Stimulated activated CD4-positive, alpha-beta T cell treated with anti-CD3 and anti-CD28 coated beads, Interleukin-1b, Interleukin-23, amount 100 ng/mL, for 4 hours (primary cell): ENCODE measurements around the gene LRRTM2.
"Not testable (repeated sequence)": the region's sequence is repeated elsewhere in the genome, so short reads cannot be mapped to it uniquely, and the experiment has no call there.

Experiments
- DNase-seq, 2 donors: peaks; one replicate each; pipeline ENCODE4 v3.0.0-alpha.2; 2020; ENCODE audit warnings: low read depth in 2 of 2

Gene LRRTM2

GRCh38 chr5:138874771-138875551 lies at the start of gene LRRTM2:
TSS of gene LRRTM2 (minus strand) at chr5:138875335. CDS start at chr5:138874911, 424 bp downstream.
- DNase-seq: no peak

GRCh38 chr5:138922494-138922893 lies 47.4 kb upstream of the LRRTM2 start:
- DNase-seq: no peak

- not testable (repeated sequence) for DNase-seq
Measured at GRCh38 chr5:138921362-138921761, 46.2 kb upstream of the LRRTM2 start.

- DNase-seq: no peak
Measured at GRCh38 chr5:138920181-138920580, 45.0 kb upstream of the LRRTM2 start.

GRCh38 chr5:138918686-138919085 lies 43.6 kb upstream of the LRRTM2 start:
- DNase-seq: no peak

GRCh38 chr5:138914338-138914737 lies 39.2 kb upstream of the LRRTM2 start:
- no peak for DNase-seq

- no peak for DNase-seq
Measured at GRCh38 chr5:138913773-138914172, 38.6 kb upstream of the LRRTM2 start.

GRCh38 chr5:138912093-138912492 lies 37.0 kb upstream of the LRRTM2 start:
- DNase-seq: no peak

- no peak for DNase-seq
Measured at GRCh38 chr5:138911441-138911840, 36.3 kb upstream of the LRRTM2 start.

GRCh38 chr5:138910546-138911185 lies 35.5 kb upstream of the LRRTM2 start:
- DNase-seq: no peak

GRCh38 chr5:138909734-138910133 lies 34.6 kb upstream of the LRRTM2 start:
- no peak for DNase-seq

- DNase-seq: no peak
Measured at GRCh38 chr5:138905541-138905940, 30.4 kb upstream of the LRRTM2 start.

- no peak for DNase-seq
Measured at GRCh38 chr5:138903130-138903775, 28.1 kb upstream of the LRRTM2 start.

- DNase-seq: no peak
Measured at GRCh38 chr5:138901716-138902115, 26.6 kb upstream of the LRRTM2 start.

GRCh38 chr5:138900281-138900965 lies 25.3 kb upstream of the LRRTM2 start:
- no peak for DNase-seq

GRCh38 chr5:138898742-138899141 lies 23.6 kb upstream of the LRRTM2 start:
- DNase-seq: no peak

- DNase-seq: no peak
Measured at GRCh38 chr5:138898299-138898698, 23.2 kb upstream of the LRRTM2 start.

GRCh38 chr5:138895918-138896317 lies 20.8 kb upstream of the LRRTM2 start:
- no peak for DNase-seq

GRCh38 chr5:138890644-138891043 lies 15.5 kb upstream of the LRRTM2 start:
- no peak for DNase-seq

GRCh38 chr5:138889994-138890393 lies 14.9 kb upstream of the LRRTM2 start:
- DNase-seq: no peak

GRCh38 chr5:138884554-138884953 lies 9.4 kb upstream of the LRRTM2 start:
- DNase-seq: no peak

- no peak for DNase-seq
Measured at GRCh38 chr5:138884094-138884493, 9.0 kb upstream of the LRRTM2 start.
